HG02981 (cell line): ENCODE data around the gene BARX1.
"Not testable (repeated sequence)": the region's sequence is repeated elsewhere in the genome, so short reads cannot be mapped to it uniquely, and the experiment has no call there.

ENCODE experiments used
- ATAC-seq: cut with Tn5 transposase; IDR thresholded peaks from one replicate; pipeline ENCODE4 v1.9.1; 2021; ENCODE audit warnings: mild to moderate bottlenecking, moderate library complexity; ENCODE audit not compliant: unreplicated experiment

Gene BARX1

GRCh38 chr9:93952784-93953495 lies 2.2 kb downstream of the BARX1 start:
- no peak for ATAC-seq

GRCh38 chr9:93952119-93952783 lies 2.9 kb downstream of the BARX1 start:
- ATAC-seq: no peak

- no peak for ATAC-seq
Observed at GRCh38 chr9:93951655-93952118, 3.5 kb downstream of the BARX1 start.

GRCh38 chr9:93950619-93951601 lies 4.2 kb downstream of the BARX1 start:
- no peak for ATAC-seq

- ATAC-seq: no peak
Observed at GRCh38 chr9:93949694-93950449, 5.3 kb downstream of the BARX1 start.

GRCh38 chr9:93949073-93949693 lies 6.0 kb downstream of the BARX1 start:
- ATAC-seq: no peak

- ATAC-seq: no peak
Observed at GRCh38 chr9:93948441-93949072, 6.6 kb downstream of the BARX1 start.

GRCh38 chr9:93947409-93948070 lies 7.6 kb downstream of the BARX1 start:
- no peak for ATAC-seq

- no peak for ATAC-seq
Observed at GRCh38 chr9:93946338-93946712, 8.8 kb downstream of the BARX1 start.

GRCh38 chr9:93945400-93946337 lies 9.5 kb downstream of the BARX1 start:
- ATAC-seq: no peak

GRCh38 chr9:93944011-93944410 lies 11.1 kb downstream of the BARX1 start:
- no peak for ATAC-seq

- ATAC-seq: no peak
Observed at GRCh38 chr9:93942161-93942560, 13.0 kb downstream of the BARX1 start.

GRCh38 chr9:93941493-93941892 lies 13.7 kb downstream of the BARX1 start:
- ATAC-seq: no peak

- ATAC-seq: no peak
Observed at GRCh38 chr9:93940951-93941350, 14.2 kb downstream of the BARX1 start.

- not testable (repeated sequence) for ATAC-seq
Observed at GRCh38 chr9:93939589-93939988, 15.6 kb downstream of the BARX1 start.

- no peak for ATAC-seq
Observed at GRCh38 chr9:93937193-93937592, 18.0 kb downstream of the BARX1 start.

GRCh38 chr9:93931905-93932304 lies 23.2 kb downstream of the BARX1 start:
- ATAC-seq: no peak

- ATAC-seq: no peak
Observed at GRCh38 chr9:93930070-93930469, 25.1 kb downstream of the BARX1 start.
